Measurements from ENCODE around the gene ST8SIA5. TPM values are rescaled to one million over a fixed set of nuclear protein-coding genes. Genes with fewer than 3 reads are reported as not detected.

The ST8SIA5 gene
- total RNA-seq, 2 donors from 2014 or later = 0.62 TPM; not detected in 1

- 66% methylated on average over 11 of the region's 11 CpGs for WGBS
- Histone ChIP-seq H3K36me3 (no peaks in the 10 kb centered on the region), H3K4me1 (replicated peaks) (no peaks in the 10 kb centered on the region), H3K27ac (no peak overlapping the region), H3K4me3 (no peak overlapping the region), H3K27me3 (replicated peaks; ENCODE audit: insufficient read depth) (no peaks in the 10 kb centered on the region), H3K9me3 (no peaks in the 10 kb centered on the region)
- no peak for TF ChIP-seq POLR2AphosphoS5 (IDR thresholded peaks at IDR 0.05)
- TF ChIP-seq POLR2A (IDR thresholded peaks at IDR 0.05) = no peak
- TF ChIP-seq, protein P1, sequence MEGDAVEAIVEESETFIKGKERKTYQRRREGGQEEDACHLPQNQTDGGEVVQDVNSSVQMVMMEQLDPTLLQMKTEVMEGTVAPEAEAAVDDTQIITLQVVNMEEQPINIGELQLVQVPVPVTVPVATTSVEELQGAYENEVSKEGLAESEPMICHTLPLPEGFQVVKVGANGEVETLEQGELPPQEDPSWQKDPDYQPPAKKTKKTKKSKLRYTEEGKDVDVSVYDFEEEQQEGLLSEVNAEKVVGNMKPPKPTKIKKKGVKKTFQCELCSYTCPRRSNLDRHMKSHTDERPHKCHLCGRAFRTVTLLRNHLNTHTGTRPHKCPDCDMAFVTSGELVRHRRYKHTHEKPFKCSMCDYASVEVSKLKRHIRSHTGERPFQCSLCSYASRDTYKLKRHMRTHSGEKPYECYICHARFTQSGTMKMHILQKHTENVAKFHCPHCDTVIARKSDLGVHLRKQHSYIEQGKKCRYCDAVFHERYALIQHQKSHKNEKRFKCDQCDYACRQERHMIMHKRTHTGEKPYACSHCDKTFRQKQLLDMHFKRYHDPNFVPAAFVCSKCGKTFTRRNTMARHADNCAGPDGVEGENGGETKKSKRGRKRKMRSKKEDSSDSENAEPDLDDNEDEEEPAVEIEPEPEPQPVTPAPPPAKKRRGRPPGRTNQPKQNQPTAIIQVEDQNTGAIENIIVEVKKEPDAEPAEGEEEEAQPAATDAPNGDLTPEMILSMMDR (IDR thresholded peaks at IDR 0.05) = no peak
- no peak for DNase-seq (ENCODE audit: low spot score)
- intact Hi-C loops (cut with DNase I) = no loop called here
These were observed 88.7 kb downstream of the ST8SIA5 start for GRCh38 chr18:46668135-46668534.

- Histone ChIP-seq H3K4me3 (no peak overlapping the region), H3K27me3 (replicated peaks; ENCODE audit: insufficient read depth) (no peaks in the 10 kb centered on the region), H3K9me3 (no peaks in the 10 kb centered on the region), H3K27ac (no peak overlapping the region), H3K4me1 (replicated peaks) (no peaks in the 10 kb centered on the region), H3K36me3 (no peaks in the 10 kb centered on the region)
- 67% methylated on average over 1 of the region's 1 CpG for WGBS
- intact Hi-C loops (cut with DNase I) = no loop called here
- no peak for DNase-seq (ENCODE audit: low spot score)
- TF ChIP-seq, protein P1 (IDR thresholded peaks at IDR 0.05) = no peak
- no peak for TF ChIP-seq POLR2A (IDR thresholded peaks at IDR 0.05)
- TF ChIP-seq POLR2AphosphoS5 (IDR thresholded peaks at IDR 0.05) = no peak
These were observed 93.3 kb downstream of the ST8SIA5 start for GRCh38 chr18:46663539-46663938.

- Histone ChIP-seq H3K9me3 (no peaks in the 10 kb centered on the region), H3K4me1 (replicated peaks) (no peaks in the 10 kb centered on the region), H3K4me3 (no peak overlapping the region), H3K27me3 (replicated peaks; ENCODE audit: insufficient read depth) (no peaks in the 10 kb centered on the region), H3K27ac (no peak overlapping the region), H3K36me3 (no peaks in the 10 kb centered on the region)
- intact Hi-C loops (cut with DNase I) = no loop called here
- 69% methylated on average over 9 of the region's 9 CpGs for WGBS
- DNase-seq (ENCODE audit: low spot score) = no peak
- TF ChIP-seq POLR2AphosphoS5 (IDR thresholded peaks at IDR 0.05) (no peak), POLR2A (IDR thresholded peaks at IDR 0.05) (no peak)
- TF ChIP-seq, protein P1 (IDR thresholded peaks at IDR 0.05) = no peak
These were observed 95.7 kb downstream of the ST8SIA5 start for GRCh38 chr18:46660957-46661749.

DNA sequence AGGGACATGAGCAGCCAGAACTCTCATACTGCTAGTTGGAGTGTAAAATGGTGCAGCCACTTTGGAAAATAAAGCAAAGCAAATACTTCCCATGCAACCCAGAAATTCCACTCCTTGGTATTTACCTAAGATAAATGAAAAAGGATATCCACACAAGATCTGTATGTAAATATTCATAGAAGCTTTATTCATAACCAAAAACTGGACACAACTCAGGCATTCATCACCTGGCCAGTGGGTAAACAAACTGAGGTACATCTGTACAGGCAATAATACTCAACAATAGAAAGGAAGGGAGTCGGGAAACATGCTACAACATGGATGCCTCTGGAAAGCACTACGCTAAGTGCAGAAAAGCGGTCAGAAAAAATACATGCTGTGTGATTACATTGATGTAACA is 97.4 kb downstream of the ST8SIA5 start:
- Histone ChIP-seq H3K4me3 (no peak overlapping the region), H3K9me3 (no peaks in the 10 kb centered on the region), H3K27ac (no peak overlapping the region), H3K27me3 (replicated peaks; ENCODE audit: insufficient read depth) (no peaks in the 10 kb centered on the region), H3K4me1 (replicated peaks) (no peaks in the 10 kb centered on the region), H3K36me3 (no peaks in the 10 kb centered on the region)
- intact Hi-C loops (cut with DNase I) = loop anchor here (2.0 to 5.0 kb wide), 3 partner anchors 377 to 511 kb away; no protein-coding TSS in a partner anchor
- WGBS = 76% methylated on average over 3 of the region's 3 CpGs
- DNase-seq (ENCODE audit: low spot score) = no peak
- TF ChIP-seq, protein P1 (IDR thresholded peaks at IDR 0.05) = no peak
- TF ChIP-seq POLR2AphosphoS5 (IDR thresholded peaks at IDR 0.05) = peak; percentile 69
